Heart left ventricle (tissue), 16 donors: ENCODE measurements around the gene EGR4. TPM values are rescaled to one million over a fixed set of nuclear protein-coding genes. Genes with fewer than 3 reads are reported as not detected.
A peak's percentile ranks its signal among the peaks of the same experiment; 100 is the strongest.

Experiments
- ATAC-seq, 4 donors: fragments of 200-7000 bp; cut with Tn5 transposase; one replicate each; pipeline ENCODE4 v1.9.1; 2020 to 2022; ENCODE audit warnings: moderate library complexity in 4 of 4, mild to moderate bottlenecking in 3 of 4, moderate number of reproducible peaks in 1 of 4
- DNase-seq, 5 donors: peaks; one replicate each; pipeline ENCODE4 v3.0.0-alpha.2; 2020
- H3K27ac ChIP-seq, 12 donors: fragments of 200-600 bp; sonication (generic) in 4 of 12; one replicate each; pipeline versions ENCODE4 v1.5.0 to v1.8.0; 2016 to 2022; ENCODE audit warnings: mild to moderate bottlenecking in 2 of 12
- H3K27me3 ChIP-seq, 9 donors: fragments of 200-600 bp; sonication (generic) in 2 of 9; one replicate each; pipeline versions ENCODE4 v1.5.1 to v1.8.0; 2016 to 2022; ENCODE audit warnings: mild to moderate bottlenecking in 3 of 9
- H3K36me3 ChIP-seq, 9 donors: fragments of 200-600 bp; sonication (generic) in 2 of 9; one replicate each; pipeline versions ENCODE4 v1.5.0 to v1.8.0; 2018 to 2022; ENCODE audit warnings: mild to moderate bottlenecking in 2 of 9
- H3K4me1 ChIP-seq, 12 donors: fragments of 200-600 bp; sonication (generic) in 4 of 12; one replicate each; pipeline versions ENCODE4 v1.5.0 to v1.8.0; 2016 to 2022; ENCODE audit warnings: mild to moderate bottlenecking in 3 of 12
- H3K4me3 ChIP-seq, 12 donors: fragments of 200-600 bp; sonication (generic) in 4 of 12; one replicate each; pipeline versions ENCODE4 v1.5.0 to v1.8.0; 2017 to 2022; ENCODE audit warnings: mild to moderate bottlenecking in 9 of 12, moderate library complexity in 4 of 12
- H3K9me3 ChIP-seq, 12 donors: fragments of 200-600 bp; sonication (generic) in 4 of 12; one replicate each; pipeline versions ENCODE4 v1.5.0 to v1.8.0; 2016 to 2022; ENCODE audit warnings: mild to moderate bottlenecking in 1 of 12
- CTCF ChIP-seq, 12 donors: fragments of 200-600 bp; sonication (generic) in 4 of 12; IDR thresholded peaks; one replicate each; pipeline versions ENCODE4 v1.5.0 to v1.8.0; 2018 to 2022; ENCODE audit warnings: antibody characterized with exemption in 12 of 12, mild to moderate bottlenecking in 5 of 12
- POLR2A ChIP-seq, 2 donors: fragments of 450-650 bp; IDR thresholded peaks; one replicate each; pipeline ENCODE4 v1.6.1; 2017; ENCODE audit warnings: antibody characterized with exemption in 2 of 2, mild to moderate bottlenecking in 2 of 2, moderate library complexity in 2 of 2
- WGBS, 4 donors: extraction: QIAGEN DNeasy Blood & Tissue Kit in 2 of 4; methylation state at CpG; one replicate each; pipeline versions ENCODE4 v1.1.5 to v1.1.7; 2013 to 2018; 5-methylcytosine and 5-hydroxymethylcytosine counted together
- intact Hi-C, 10 donors: fragments of 100-400 bp; cut with DNase I; formaldehyde crosslinking; loops; one replicate each; pipeline versions ENCODE4 v1.11.1 to v1.14.2; 2022
- polyA plus RNA-seq, 2 donors: library from polyadenylated mRNA; stranded (reverse); fragments of 200-250 nt; gene quantifications; one replicate each; pipeline ENCODE4 v1.2.3, GENCODE V29; 2013
- total RNA-seq, 9 donors: library from RNA; depleted of rRNA in 2 of 9; stranded (reverse); fragments of >200 nt in 2 of 9; fragmentation: NEBNext Ultra II Directional in 3 of 9; extraction: Animal tissue kit (Norgen Biotek cat#: 25700) in 3 of 9; gene quantifications; one replicate each; pipeline versions ENCODE4 v1.1.0 to v1.2.4, GENCODE V29; 2016 to 2023
- donor health status: ischemic (EF 13 %, LVEDD 7.1; RV severe dilation, severe dysfunction).
- donor health status: healthy with polysubstance abuse.
- donor health status: DM: no; HTN: yes; CAD: no.
- donor health status: DM: no; HTN: no; CAD: no.
- donor health status: ischemic (EF 25% LVEDD 6.9; RV normal size, moderate dysfunction).
- donor health status: ischemic (EF 25% LVEDD 5.7; RV mildly dilated, moderate dysfunction).
- donor health status: healthy.
- donor health status: DM: yes; HTN: yes; CAD: no.
- donor health status: ischemic (EF 35%, LVEDD 5.7; RV mildly dilated, moderate dysfunction).
- donor health status: nonischemic (EF 11% LVEDD 7.7; RV severe dilation, severe dysfunction).
- donor health status: DM: yes; HTN: yes; CAD: no.
- donor health status: PGD.
- donor health status: ischemic (EF 29% LVEDD 5.4; RV normal size, mild dysfunction).
- donor health status: nonischemic (EF 23%, LVEDD 6.1; RV moderate dilation, normal function).

EGR4 gene
- total and polyA plus RNA-seq, 11 donors, result not detected

DNA sequence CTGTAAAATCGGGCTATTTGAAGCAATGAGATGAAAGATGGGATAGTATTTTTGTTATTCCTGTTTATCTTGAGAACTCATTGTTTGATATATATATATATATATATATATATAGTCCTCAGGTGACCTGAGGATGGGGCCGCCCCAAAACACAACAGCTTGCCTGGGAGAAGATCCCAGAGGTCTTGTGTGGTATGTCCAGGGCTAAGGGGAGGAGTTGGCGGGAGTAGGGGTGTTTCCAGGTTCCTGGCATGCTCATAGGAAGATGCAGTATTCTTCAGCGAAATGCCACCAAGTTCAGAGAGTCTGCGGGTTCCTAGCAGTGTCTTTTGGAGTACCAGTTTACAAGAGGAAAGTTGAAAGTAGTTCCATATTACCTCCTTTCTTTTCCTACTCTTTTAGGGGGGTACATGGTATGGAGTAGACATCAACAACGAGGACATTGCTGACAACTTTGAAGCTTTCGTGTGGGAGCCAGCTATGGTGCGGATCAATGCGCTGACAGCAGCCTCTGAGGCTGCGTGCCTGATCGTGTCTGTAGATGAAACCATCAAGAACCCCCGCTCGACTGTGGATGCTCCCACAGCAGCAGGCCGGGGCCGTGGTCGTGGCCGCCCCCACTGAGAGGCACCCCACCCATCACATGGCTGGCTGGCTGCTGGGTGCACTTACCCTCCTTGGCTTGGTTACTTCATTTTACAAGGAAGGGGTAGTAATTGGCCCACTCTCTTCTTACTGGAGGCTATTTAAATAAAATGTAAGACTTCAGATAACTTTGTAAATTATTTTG lies 40.9 kb downstream of the EGR4 start:
- 89 to 91% (median 90%) methylated on average over 17 of the region's 17 CpGs for WGBS, 4 donors
- no peak for DNase-seq
- TF ChIP-seq POLR2A (IDR thresholded peaks at IDR 0.05), result no peak
- TF ChIP-seq CTCF (IDR thresholded peaks at IDR 0.05), result no peak

GRCh38 chr2:73250872-73251846 lies 42.2 kb downstream of the EGR4 start:
- no peak for ATAC-seq
- DNase-seq, result no peak
- no peaks in the 10 kb centered on the region for H3K27me3 ChIP-seq
- H3K36me3 ChIP-seq, result peaks cover 3 to 94% (median 88%) of the 10 kb centered on the region in 9 donors
- no peaks in the 10 kb centered on the region for H3K4me1 ChIP-seq
- no peaks in the 10 kb centered on the region for H3K9me3 ChIP-seq
- 88 to 94% (median 91%) methylated on average over 10 to 17 of the region's 17 CpGs for WGBS, 4 donors
- H3K27ac ChIP-seq, result no peak overlapping the region
- intact Hi-C loops, result no loop called here
- TF ChIP-seq CTCF (IDR thresholded peaks at IDR 0.05) (no peak), POLR2A (IDR thresholded peaks at IDR 0.05) (no peak)
- H3K4me3 ChIP-seq, result no peak overlapping the region

More for the DNA sequence above, 40.9 kb downstream of the EGR4 start:
- no peaks in the 10 kb centered on the region for H3K27me3 ChIP-seq
- no peaks in the 10 kb centered on the region for H3K4me1 ChIP-seq
- H3K4me3 ChIP-seq, result no peak overlapping the region
- H3K9me3 ChIP-seq, result no peaks in the 10 kb centered on the region
- H3K36me3 ChIP-seq, result peaks cover 3 to 81% (median 75%) of the 10 kb centered on the region in 9 donors
- intact Hi-C loops, result no loop called here
- no peak overlapping the region for H3K27ac ChIP-seq
- no peak for ATAC-seq

- ATAC-seq (peak in 1 of 4 donors; percentile 20), DNase-seq (no peak)
- H3K36me3 ChIP-seq, result peaks cover 3 to 100% (median 100%) of the 10 kb centered on the region in 9 donors
- no peak for TF ChIP-seq POLR2A (IDR thresholded peaks at IDR 0.05)
- no peak for TF ChIP-seq CTCF (IDR thresholded peaks at IDR 0.05)
- intact Hi-C loops, result loop anchor here in 1 of 10 donors (10.0 kb wide), 1 partner anchor 135 kb away; the partner anchor contains the start of gene ALMS1
- peak overlapping the region in 1 of 12 donors; percentile 2 for H3K27ac ChIP-seq
- WGBS, 4 donors, result 51 to 66% (median 58%) methylated on average over 8 to 9 of the region's 9 CpGs
- no peak overlapping the region for H3K4me3 ChIP-seq
- H3K27me3 ChIP-seq, result no peaks in the 10 kb centered on the region
- no peaks in the 10 kb centered on the region for H3K9me3 ChIP-seq
- peaks cover 0 to 1% (median 0%) of the 10 kb centered on the region in 12 donors for H3K4me1 ChIP-seq
Measured at GRCh38 chr2:73249636-73250035, 43.7 kb downstream of the EGR4 start.
